GM19463 (cell line): ENCODE measurements around the gene XIRP2.

Source experiments
- ATAC-seq: cut with Tn5 transposase; IDR thresholded peaks from one replicate; pipeline ENCODE4 v1.9.1; 2021; ENCODE audit warnings: mild to moderate bottlenecking, moderate library complexity; ENCODE audit not compliant: unreplicated experiment

The XIRP2 gene

GRCh38 chr2:167275046-167275445 is 386.8 kb downstream of the XIRP2 start:
- no peak for ATAC-seq

- ATAC-seq: no peak
Measured at GRCh38 chr2:167279810-167280209, 391.5 kb downstream of the XIRP2 start.

DNA sequence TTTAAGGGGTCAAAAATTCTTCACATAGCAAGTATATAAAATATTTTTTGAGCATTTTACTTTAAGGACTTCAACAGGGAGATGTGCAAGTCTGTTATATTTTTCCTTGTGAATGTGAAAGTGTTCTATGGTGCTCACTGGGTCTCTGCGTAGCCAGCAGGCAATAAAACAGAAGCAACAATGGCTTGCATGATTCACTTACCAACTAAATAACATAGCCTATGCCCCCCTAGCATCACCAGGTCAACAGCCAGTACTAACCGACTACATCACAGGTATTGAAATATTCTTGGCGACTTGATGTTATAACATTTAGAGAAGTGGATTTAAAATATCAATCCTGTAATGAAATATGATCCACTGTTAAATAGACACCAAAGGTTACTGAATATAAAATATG is 398.9 kb downstream of the XIRP2 start:
- no peak for ATAC-seq

DNA sequence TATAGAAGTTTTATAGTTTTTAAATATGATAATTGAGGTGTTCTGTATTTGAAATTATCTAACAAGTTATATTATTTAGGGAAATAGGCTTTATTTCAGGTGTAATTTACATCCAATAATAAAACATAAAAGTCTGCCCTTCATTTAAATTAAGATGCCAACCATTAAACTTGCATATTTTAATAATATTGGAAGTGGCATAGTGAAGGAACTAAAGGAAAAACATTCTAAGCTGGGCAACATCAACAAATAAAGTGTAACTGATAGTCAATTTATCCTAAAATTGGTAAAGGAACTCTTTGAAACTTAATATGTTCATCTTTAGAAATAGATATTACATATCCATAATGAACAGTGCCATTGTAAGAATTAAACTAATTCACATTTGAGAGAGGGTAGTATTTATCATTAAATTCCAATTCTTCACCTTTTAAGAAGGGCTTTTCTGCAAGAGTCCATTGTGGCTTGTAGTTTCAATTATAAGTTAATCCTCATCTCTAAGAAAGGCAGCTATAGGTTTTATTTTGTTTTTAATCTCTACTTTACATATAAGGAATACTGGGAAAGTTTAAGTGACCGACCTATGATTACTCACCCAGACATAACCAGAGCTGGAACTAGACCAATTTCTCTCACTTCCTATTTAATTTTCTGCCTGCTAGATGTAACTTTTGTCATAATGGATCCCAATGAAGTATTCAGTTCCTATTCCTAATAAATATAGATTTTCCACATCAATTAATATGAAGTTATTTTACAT is 401.6 kb downstream of the XIRP2 start:
- ATAC-seq: no peak

- peak; percentile 98 for ATAC-seq
Measured at GRCh38 chr2:167292430-167293171, 404.3 kb downstream of the XIRP2 start, which contains the start of gene B3GALT1. B3GALT1 (plus strand) TSS chr2:167293001.

GRCh38 chr2:167293172-167293781 is 405.0 kb downstream of the XIRP2 start:
- ATAC-seq: peak; percentile 5

GRCh38 chr2:167293943-167294775 is 405.9 kb downstream of the XIRP2 start:
- no peak for ATAC-seq

DNA sequence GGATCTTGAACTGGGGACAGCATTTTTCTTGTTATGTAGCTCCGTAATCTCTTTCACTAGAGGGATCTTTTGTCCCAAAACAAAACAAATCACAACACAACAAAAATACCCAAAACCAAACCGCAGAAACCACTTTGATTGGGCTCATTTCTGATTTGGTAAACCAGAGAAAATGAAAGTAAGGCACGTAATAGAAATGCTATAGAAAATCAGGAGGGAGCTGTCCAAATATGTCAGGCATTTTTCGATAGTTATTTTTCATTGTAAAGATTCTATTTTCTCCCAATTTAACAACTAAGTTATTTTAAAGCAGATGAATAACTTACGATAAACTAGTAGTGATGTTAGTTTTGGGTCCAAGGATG is 406.5 kb downstream of the XIRP2 start:
- ATAC-seq: no peak

DNA sequence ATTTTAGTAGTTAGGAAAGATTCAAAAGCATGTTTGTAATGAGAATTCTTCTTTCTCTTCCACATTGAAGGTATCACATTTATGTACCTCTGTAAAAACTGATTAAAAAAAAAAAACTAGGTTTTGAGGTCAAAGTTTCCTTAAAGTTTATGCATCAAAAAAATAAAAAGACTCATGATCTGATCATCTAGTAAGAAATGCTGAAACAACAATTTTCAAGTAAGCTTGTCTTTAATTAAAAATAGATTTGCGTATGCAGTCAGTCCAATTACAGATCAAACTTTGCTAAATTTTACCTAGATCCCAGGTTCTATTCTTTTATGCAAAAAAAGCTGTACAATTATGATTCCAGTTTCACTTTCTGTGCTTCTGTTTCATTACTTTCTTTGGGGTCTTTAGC is 409.0 kb downstream of the XIRP2 start:
- no peak for ATAC-seq

GRCh38 chr2:167298017-167298416 is 409.7 kb downstream of the XIRP2 start:
- no peak for ATAC-seq
